ENCODE measurements around the gene ZSCAN10. TPM values are rescaled to one million over a fixed set of nuclear protein-coding genes. Genes with fewer than 3 reads are reported as not detected.
"Not testable (repeated sequence)": the region's sequence is repeated elsewhere in the genome, so short reads cannot be mapped to it uniquely, and the experiment has no call there.

Gene ZSCAN10
- total and polyA plus RNA-seq, 7 donors: not detected

GRCh38 chr16:3140603-3141427 is 41.7 kb upstream of the ZSCAN10 start:
- H3K9me3 ChIP-seq: no peaks in the 10 kb centered on the region
- H3K4me1 ChIP-seq: peaks cover 0 to 13% (median 8%) of the 10 kb centered on the region in 4 donors
- H3K4me3 ChIP-seq: no peak overlapping the region
- WGBS, 2 donors: 96 to 97% methylated on average over 69 of the region's 69 CpGs
- intact Hi-C loops (cut with DNase I): no loop called here
- H3K27me3 ChIP-seq: no peaks in the 10 kb centered on the region
- TF ChIP-seq CTCF (IDR thresholded peaks at IDR 0.05) (no peak), POLR2A (IDR thresholded peaks at IDR 0.05) (no peak), EP300 (IDR thresholded peaks at IDR 0.05) (no peak), POLR2AphosphoS5 (IDR thresholded peaks at IDR 0.05) (no peak)
- H3K27ac ChIP-seq: no peak overlapping the region
- DNase-seq: no peak
- H3K36me3 ChIP-seq: peaks cover 7 to 61% (median 16%) of the 10 kb centered on the region in 4 donors

GRCh38 chr16:3139561-3139960 is 40.5 kb upstream of the ZSCAN10 start:
- 92 to 93% methylated on average over 9 of the region's 9 CpGs for WGBS, 2 donors
- Histone ChIP-seq H3K36me3 (peaks cover 7 to 61% (median 16%) of the 10 kb centered on the region in 4 donors), H3K4me1 (peaks cover 0 to 20% (median 12%) of the 10 kb centered on the region in 4 donors)
- H3K4me3 ChIP-seq; H3K27ac ChIP-seq; DNase-seq; H3K9me3 ChIP-seq; H3K27me3 ChIP-seq; intact Hi-C loops (cut with DNase I): not testable (repeated sequence)

GRCh38 chr16:3138823-3139426 is 39.8 kb upstream of the ZSCAN10 start:
- WGBS, 2 donors: 89 to 95% methylated on average over 14 of the region's 14 CpGs
- no peak overlapping the region for H3K27ac ChIP-seq
- no peak for TF ChIP-seq POLR2A (IDR thresholded peaks at IDR 0.05)
- TF ChIP-seq CTCF (IDR thresholded peaks at IDR 0.05): no peak
- no peak for TF ChIP-seq EP300 (IDR thresholded peaks at IDR 0.05)
- no peak for TF ChIP-seq POLR2AphosphoS5 (IDR thresholded peaks at IDR 0.05)
- peaks cover 7 to 61% (median 16%) of the 10 kb centered on the region in 4 donors for H3K36me3 ChIP-seq
- intact Hi-C loops (cut with DNase I): no loop called here
- no peaks in the 10 kb centered on the region for H3K27me3 ChIP-seq
- H3K9me3 ChIP-seq: no peaks in the 10 kb centered on the region
- DNase-seq: no peak
- H3K4me3 ChIP-seq: no peak overlapping the region
- peaks cover 0 to 24% (median 14%) of the 10 kb centered on the region in 4 donors for H3K4me1 ChIP-seq

GRCh38 chr16:3138342-3138741 is 39.2 kb upstream of the ZSCAN10 start:
- Histone ChIP-seq H3K27me3 (no peaks in the 10 kb centered on the region), H3K9me3 (no peaks in the 10 kb centered on the region), H3K4me1 (peaks cover 0 to 27% (median 20%) of the 10 kb centered on the region in 4 donors), H3K36me3 (peaks cover 7 to 61% (median 16%) of the 10 kb centered on the region in 4 donors), H3K4me3 (no peak overlapping the region), H3K27ac (no peak overlapping the region)
- intact Hi-C loops (cut with DNase I): no loop called here
- no peak for TF ChIP-seq EP300 (IDR thresholded peaks at IDR 0.05)
- no peak for TF ChIP-seq POLR2A (IDR thresholded peaks at IDR 0.05)
- TF ChIP-seq CTCF (IDR thresholded peaks at IDR 0.05): no peak
- no peak for TF ChIP-seq POLR2AphosphoS5 (IDR thresholded peaks at IDR 0.05)
- DNase-seq: no peak
- WGBS, 2 donors: 93 to 94% methylated on average over 21 of the region's 21 CpGs

- TF ChIP-seq EP300 (IDR thresholded peaks at IDR 0.05): no peak
- no peak for TF ChIP-seq POLR2AphosphoS5 (IDR thresholded peaks at IDR 0.05)
- no peak for TF ChIP-seq CTCF (IDR thresholded peaks at IDR 0.05)
- TF ChIP-seq POLR2A (IDR thresholded peaks at IDR 0.05): no peak
- intact Hi-C loops (cut with DNase I): no loop called here
- no peak overlapping the region for H3K27ac ChIP-seq
- WGBS, 2 donors: 96% methylated on average over 13 of the region's 13 CpGs
- peak; percentile 61 for DNase-seq
- peaks cover 7 to 53% (median 13%) of the 10 kb centered on the region in 4 donors for H3K36me3 ChIP-seq
- H3K27me3 ChIP-seq: no peaks in the 10 kb centered on the region
- no peak overlapping the region for H3K4me3 ChIP-seq
- no peaks in the 10 kb centered on the region for H3K9me3 ChIP-seq
- H3K4me1 ChIP-seq: peaks cover 0 to 29% (median 26%) of the 10 kb centered on the region in 4 donors
These were observed 38.2 kb upstream of the ZSCAN10 start for GRCh38 chr16:3137267-3137666.

All from sigmoid colon (tissue), 7 donors.